HepG2 (cell line): ENCODE results near the gene MAN2A2. TPM values are rescaled to one million over a fixed set of nuclear protein-coding genes. Genes with fewer than 3 reads are reported as not detected.
A peak's percentile ranks its signal among the peaks of the same experiment; 100 is the strongest.

ENCODE experiments used
- CCDC6 ChIP-seq: sonication (generic); formaldehyde crosslinking; IDR thresholded peaks from 2 replicates; pipeline ENCODE4 v1.8.1; 2022; ENCODE audit warnings: mild to moderate bottlenecking, missing genetic modification reagents, moderate library complexity
- GATAD1 ChIP-seq: IDR thresholded peaks from 2 replicates; pipeline ENCODE4 v1.6.1; 2016; ENCODE audit warnings: missing genetic modification reagents, missing compliant biosample characterization
- GMEB1 ChIP-seq: sonication (generic); formaldehyde crosslinking; IDR thresholded peaks from 2 replicates; pipeline ENCODE4 v1.5.1; 2020; ENCODE audit warnings: missing genetic modification reagents, mild to moderate bottlenecking, borderline replicate concordance
- HNF1A ChIP-seq, 2 experiments: sonication (generic) in 1 of 2; formaldehyde crosslinking in 1 of 2; IDR thresholded peaks; 2 replicates each; pipeline versions ENCODE4 v1.4.0 to v1.6.1; 2016 to 2020; ENCODE audit warnings: borderline replicate concordance in 1 of 2, low read depth in 1 of 2, mild to moderate bottlenecking in 1 of 2, missing genetic modification reagents in 1 of 2
- PAWR ChIP-seq: sonication (generic); formaldehyde crosslinking; IDR thresholded peaks from 2 replicates; pipeline ENCODE4 v1.4.0; 2020; ENCODE audit warnings: missing genetic modification reagents, mild to moderate bottlenecking, borderline replicate concordance
- REL ChIP-seq: sonication (generic); formaldehyde crosslinking; conservative IDR thresholded peaks from 2 replicates; pipeline ENCODE4 v1.8.0; 2022; ENCODE audit warnings: mild to moderate bottlenecking, missing genetic modification reagents, moderate library complexity
- RFXAP ChIP-seq: sonication (generic); formaldehyde crosslinking; IDR thresholded peaks from 2 replicates; pipeline ENCODE4 v1.4.0; 2020; ENCODE audit warnings: missing genetic modification reagents, borderline replicate concordance
- SYNCRIP ChIP-seq: fragments of 200-400 bp; formaldehyde crosslinking; IDR thresholded peaks from 2 replicates; pipeline ENCODE4 v1.6.1; 2018; ENCODE audit warnings: mild to moderate bottlenecking, low read depth, low read length; ENCODE audit not compliant: insufficient read depth
- ZBTB21 ChIP-seq: sonication (generic); formaldehyde crosslinking; IDR thresholded peaks from 2 replicates; pipeline ENCODE4 v1.4.0; 2020; ENCODE audit warnings: missing genetic modification reagents
- ZMAT3 ChIP-seq: sonication (generic); formaldehyde crosslinking; conservative IDR thresholded peaks from 2 replicates; pipeline ENCODE4 v1.7.0; 2021; ENCODE audit warnings: missing genetic modification reagents
- ZNF354B ChIP-seq: sonication (generic); formaldehyde crosslinking; IDR thresholded peaks from 2 replicates; pipeline ENCODE4 v1.8.0; 2022; ENCODE audit warnings: mild to moderate bottlenecking, missing genetic modification reagents
- ZNF674 ChIP-seq: sonication (generic); formaldehyde crosslinking; IDR thresholded peaks from 2 replicates; pipeline ENCODE4 v1.5.0; 2020; ENCODE audit warnings: low read depth, mild to moderate bottlenecking, missing genetic modification reagents
- ZNF749 ChIP-seq: sonication (generic); formaldehyde crosslinking; IDR thresholded peaks from 2 replicates; pipeline ENCODE4 v1.8.0; 2022; ENCODE audit warnings: mild to moderate bottlenecking, missing genetic modification reagents, moderate library complexity, borderline replicate concordance
- ZNF772 ChIP-seq: sonication (generic); formaldehyde crosslinking; IDR thresholded peaks from 2 replicates; pipeline ENCODE4 v1.5.0; 2020; ENCODE audit warnings: mild to moderate bottlenecking, missing genetic modification reagents
- polyA plus RNA-seq, 8 experiments: library from polyadenylated mRNA; depleted of rRNA in 3 of 8; stranded (reverse) in 7 of 8; unstranded in 1 of 8; fragments of >200 nt; fragmentation: Illumina TruSeq in 4 of 8; extraction: Trizol in 4 of 8; gene quantifications; 2 replicates each; pipeline versions ENCODE4 v1.2.1 to v1.2.3, GENCODE V29; 2011 to 2016; ENCODE audit warnings: low read depth in 4 of 8, missing spikeins in 1 of 8, mixed read lengths in 1 of 8; ENCODE audit not compliant: insufficient read depth in 1 of 8
- total RNA-seq, 5 experiments: library from RNA; depleted of rRNA; stranded (reverse); fragments of >200 nt; fragmentation: Illumina TruSeq; extraction: Trizol; gene quantifications; 2 replicates each; pipeline ENCODE4 v1.2.3, GENCODE V29; 2016; ENCODE audit warnings: low read depth in 1 of 5
- TF ChIP-seq, protein P1 (sequence below): sonication (generic); formaldehyde crosslinking; conservative IDR thresholded peaks from 2 replicates; pipeline ENCODE4 v1.8.0; 2022; ENCODE audit warnings: missing genetic modification reagents
- TF ChIP-seq, protein P2 (sequence below): sonication (generic); formaldehyde crosslinking; IDR thresholded peaks from 2 replicates; pipeline ENCODE4 v1.9.0; 2021; ENCODE audit warnings: missing genetic modification reagents, borderline replicate concordance
- TF ChIP-seq, protein P3 (sequence below): sonication (generic); formaldehyde crosslinking; IDR thresholded peaks from 2 replicates; pipeline ENCODE4 v1.4.0; 2020; ENCODE audit warnings: missing genetic modification reagents

Gene MAN2A2
- total and polyA plus RNA-seq, 2 of the 13 experiments (the other 11 are each of a cell fraction or from before 2014, with no cell fraction given): 17.5 to 51.5 TPM

DNA sequence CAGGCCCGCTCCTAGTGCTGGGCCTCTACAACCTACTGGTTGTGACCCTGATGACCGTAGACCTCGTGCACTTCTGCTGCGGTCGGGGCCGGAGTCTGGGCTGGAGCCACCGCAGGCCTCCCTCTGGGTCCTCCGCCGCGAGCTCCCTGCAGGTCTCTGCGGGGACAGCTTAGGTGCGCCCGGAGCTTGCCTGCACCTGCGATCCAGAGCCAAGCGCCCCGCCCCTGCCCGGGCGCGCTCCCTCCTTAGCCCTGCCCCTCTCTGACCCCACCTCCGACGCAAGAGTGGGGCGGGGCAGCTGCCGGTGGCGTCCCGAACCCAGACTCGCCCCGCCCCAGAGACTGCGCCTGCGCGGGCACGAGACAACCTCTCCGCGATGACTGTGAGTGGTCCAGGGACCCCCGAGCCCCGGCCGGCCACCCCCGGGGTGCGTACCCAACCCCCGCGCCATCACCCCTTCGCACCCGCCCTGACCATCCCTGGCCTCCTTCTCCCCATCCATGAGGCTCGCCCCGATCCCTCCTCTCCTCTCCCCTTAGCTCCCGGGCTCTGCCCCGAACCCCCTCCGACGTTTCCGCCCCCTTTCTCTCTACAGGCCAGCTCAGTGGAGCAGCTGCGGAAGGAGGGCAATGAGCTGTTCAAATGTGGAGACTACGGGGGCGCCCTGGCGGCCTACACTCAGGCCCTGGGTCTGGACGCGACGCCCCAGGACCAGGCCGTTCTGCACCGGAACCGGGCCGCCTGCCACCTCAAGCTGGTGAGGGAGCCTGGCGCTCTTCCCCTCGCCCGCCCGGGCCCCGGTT, 32.0 kb downstream of the MAN2A2 start, which contains the start of gene UNC45A (continued):
- TF ChIP-seq, protein P1, sequence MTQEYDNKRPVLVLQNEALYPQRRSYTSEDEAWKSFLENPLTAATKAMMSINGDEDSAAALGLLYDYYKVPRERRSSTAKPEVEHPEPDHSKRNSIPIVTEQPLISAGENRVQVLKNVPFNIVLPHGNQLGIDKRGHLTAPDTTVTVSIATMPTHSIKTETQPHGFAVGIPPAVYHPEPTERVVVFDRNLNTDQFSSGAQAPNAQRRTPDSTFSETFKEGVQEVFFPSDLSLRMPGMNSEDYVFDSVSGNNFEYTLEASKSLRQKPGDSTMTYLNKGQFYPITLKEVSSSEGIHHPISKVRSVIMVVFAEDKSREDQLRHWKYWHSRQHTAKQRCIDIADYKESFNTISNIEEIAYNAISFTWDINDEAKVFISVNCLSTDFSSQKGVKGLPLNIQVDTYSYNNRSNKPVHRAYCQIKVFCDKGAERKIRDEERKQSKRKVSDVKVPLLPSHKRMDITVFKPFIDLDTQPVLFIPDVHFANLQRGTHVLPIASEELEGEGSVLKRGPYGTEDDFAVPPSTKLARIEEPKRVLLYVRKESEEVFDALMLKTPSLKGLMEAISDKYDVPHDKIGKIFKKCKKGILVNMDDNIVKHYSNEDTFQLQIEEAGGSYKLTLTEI (CRISPR knock-in tag): no peak
- TF ChIP-seq HNF1A (IDR thresholded peaks at IDR 0.05; ENCODE audit: low read depth) (no peak), HNF1A (CRISPR knock-in tag; IDR thresholded peaks at IDR 0.05; ENCODE audit: borderline replicate concordance) (0 out of 2 replicates have a peak, but pooled peaks have one; percentile 30), RFXAP (CRISPR knock-in tag) (peak; percentile 44; the same call in 1 of the 2 replicates), GMEB1 (CRISPR knock-in tag) (peak; percentile 61), REL (CRISPR knock-in tag) (no peak), ZNF772 (peak; percentile 17), ZBTB21 (no peak), ZNF354B (CRISPR knock-in tag) (no peak), CCDC6 (CRISPR knock-in tag) (0 out of 2 replicates have a peak, but pooled peaks have one; percentile 53), ZMAT3 (CRISPR knock-in tag) (0 out of 2 replicates have a peak, but pooled peaks have one; percentile 52), GATAD1 (CRISPR knock-in tag) (0 out of 2 replicates have a peak, but pooled peaks have one; percentile 29), ZNF749 (no peak), SYNCRIP (no peak), ZNF674 (no peak), PAWR (CRISPR knock-in tag) (peak; percentile 26; the same call in 1 of the 2 replicates)
- TF ChIP-seq, protein P2, sequence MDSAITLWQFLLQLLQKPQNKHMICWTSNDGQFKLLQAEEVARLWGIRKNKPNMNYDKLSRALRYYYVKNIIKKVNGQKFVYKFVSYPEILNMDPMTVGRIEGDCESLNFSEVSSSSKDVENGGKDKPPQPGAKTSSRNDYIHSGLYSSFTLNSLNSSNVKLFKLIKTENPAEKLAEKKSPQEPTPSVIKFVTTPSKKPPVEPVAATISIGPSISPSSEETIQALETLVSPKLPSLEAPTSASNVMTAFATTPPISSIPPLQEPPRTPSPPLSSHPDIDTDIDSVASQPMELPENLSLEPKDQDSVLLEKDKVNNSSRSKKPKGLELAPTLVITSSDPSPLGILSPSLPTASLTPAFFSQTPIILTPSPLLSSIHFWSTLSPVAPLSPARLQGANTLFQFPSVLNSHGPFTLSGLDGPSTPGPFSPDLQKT (CRISPR knock-in tag): no peak
- TF ChIP-seq, protein P3, sequence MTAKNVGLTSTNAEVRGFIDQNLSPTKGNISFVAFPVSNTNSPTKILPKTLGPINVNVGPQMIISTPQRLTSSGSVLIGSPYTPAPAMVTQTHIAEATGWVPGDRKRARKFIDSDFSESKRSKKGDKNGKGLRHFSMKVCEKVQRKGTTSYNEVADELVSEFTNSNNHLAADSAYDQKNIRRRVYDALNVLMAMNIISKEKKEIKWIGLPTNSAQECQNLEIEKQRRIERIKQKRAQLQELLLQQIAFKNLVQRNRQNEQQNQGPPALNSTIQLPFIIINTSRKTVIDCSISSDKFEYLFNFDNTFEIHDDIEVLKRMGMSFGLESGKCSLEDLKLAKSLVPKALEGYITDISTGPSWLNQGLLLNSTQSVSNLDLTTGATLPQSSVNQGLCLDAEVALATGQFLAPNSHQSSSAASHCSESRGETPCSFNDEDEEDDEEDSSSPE: peak; percentile 31; the same call in 1 of the 2 replicates
